Embryonic facial prominence (tissue), 1 donor: ENCODE results near the gene ANKRD65.
"Not testable (repeated sequence)": the region's sequence is repeated elsewhere in the genome, so short reads cannot be mapped to it uniquely, and the experiment has no call there.

Experiments
- DNase-seq: peaks from one replicate; pipeline ENCODE4 v3.0.0-alpha.2; 2016; ENCODE audit errors: extremely low spot score

The ANKRD65 gene

GRCh38 chr1:1371746-1372711, 49.0 kb downstream of the ANKRD65 start:
- no peak for DNase-seq

DNA sequence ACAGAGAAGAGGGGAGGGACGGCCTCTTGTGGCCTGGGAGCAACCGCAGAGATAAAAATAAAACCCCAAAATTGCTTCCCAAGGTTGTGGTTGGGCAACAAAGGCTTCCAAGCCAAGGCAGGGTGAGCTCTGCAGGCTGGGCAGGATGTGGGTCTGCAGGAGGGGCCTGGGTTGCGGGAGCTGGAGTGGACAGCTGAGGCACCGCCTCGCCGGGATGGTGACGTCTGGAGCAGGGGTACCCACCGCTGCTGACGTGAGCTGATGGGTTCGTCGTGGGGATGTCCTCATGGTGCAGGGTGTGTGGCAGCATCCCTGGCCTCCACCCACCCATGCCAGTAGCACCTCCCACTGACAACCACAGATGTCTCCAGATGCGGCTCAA, 49.7 kb downstream of the ANKRD65 start:
- DNase-seq = no peak

DNA sequence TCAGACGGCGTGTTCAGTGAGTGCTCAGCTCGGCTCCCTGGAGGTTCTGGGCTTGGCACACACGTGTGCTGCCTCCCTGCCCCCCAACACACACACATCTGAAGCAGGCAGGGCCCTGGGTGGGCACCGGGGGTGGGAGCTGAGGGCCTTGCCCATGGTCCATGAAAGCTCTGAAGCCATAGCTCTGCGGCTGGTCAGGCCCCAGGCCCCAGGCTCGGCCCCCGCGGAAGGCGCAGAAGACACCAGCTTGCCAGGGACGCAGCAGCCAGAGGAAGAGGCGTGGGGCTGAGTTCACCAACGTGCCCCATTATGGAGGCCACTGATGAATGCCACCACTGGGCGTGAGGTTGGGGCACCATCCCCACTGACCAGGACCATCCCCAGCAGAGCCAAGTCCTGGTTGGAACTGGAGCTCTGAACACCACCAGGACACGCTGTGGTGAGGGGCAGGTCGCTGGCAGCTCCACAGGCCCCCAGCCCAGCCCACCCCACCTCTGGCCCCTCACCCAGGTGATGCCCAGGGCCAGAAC, 50.2 kb downstream of the ANKRD65 start:
- no peak for DNase-seq

- not testable (repeated sequence) for DNase-seq
Observed at GRCh38 chr1:1370094-1370493, 51.0 kb downstream of the ANKRD65 start.
